GM23338 (cell line): ENCODE measurements around the gene PDIK1L.
A peak's percentile ranks its signal among the peaks of the same experiment; 100 is the strongest.

ENCODE experiments used
- CTCF ChIP-seq, 2 experiments: fragments of 200-600 bp in 1 of 2; sonication (generic) in 1 of 2; conservative IDR thresholded peaks; 2 replicates each; pipeline versions ENCODE4 v1.5.1 to v1.6.1; 2016 to 2017; ENCODE audit warnings: antibody characterized with exemption in 2 of 2, low read depth in 2 of 2, mild to moderate bottlenecking in 2 of 2, moderate library complexity in 1 of 2
- EZH2phosphoT487 ChIP-seq: fragments of 200-600 bp; sonication (generic); IDR thresholded peaks from one replicate; pipeline ENCODE4 v1.8.1; 2018; ENCODE audit warnings: antibody characterized with exemption; ENCODE audit not compliant: unreplicated experiment
- STAT1 ChIP-seq: IDR thresholded peaks from one replicate; pipeline ENCODE4 v1.6.1; 2016; ENCODE audit warnings: antibody characterized with exemption; ENCODE audit not compliant: unreplicated experiment
- ZNF331 ChIP-seq: fragments of 250-450 bp; sonication (Bioruptor Pico); IDR thresholded peaks from 2 replicates; pipeline ENCODE4 v1.5.0; 2020; ENCODE audit warnings: low read depth, mild to moderate bottlenecking, moderate library complexity
- TF ChIP-seq, protein P1 (sequence below): IDR thresholded peaks from one replicate; pipeline ENCODE4 v1.6.1; 2018; ENCODE audit warnings: antibody characterized with exemption; ENCODE audit not compliant: unreplicated experiment

- peak; percentile 69 to 92 for TF ChIP-seq CTCF (conservative IDR thresholded peaks at IDR 0.05; ENCODE audit: low read depth in 2 of 2)
- TF ChIP-seq EZH2phosphoT487 = no peak
- TF ChIP-seq, protein P1, sequence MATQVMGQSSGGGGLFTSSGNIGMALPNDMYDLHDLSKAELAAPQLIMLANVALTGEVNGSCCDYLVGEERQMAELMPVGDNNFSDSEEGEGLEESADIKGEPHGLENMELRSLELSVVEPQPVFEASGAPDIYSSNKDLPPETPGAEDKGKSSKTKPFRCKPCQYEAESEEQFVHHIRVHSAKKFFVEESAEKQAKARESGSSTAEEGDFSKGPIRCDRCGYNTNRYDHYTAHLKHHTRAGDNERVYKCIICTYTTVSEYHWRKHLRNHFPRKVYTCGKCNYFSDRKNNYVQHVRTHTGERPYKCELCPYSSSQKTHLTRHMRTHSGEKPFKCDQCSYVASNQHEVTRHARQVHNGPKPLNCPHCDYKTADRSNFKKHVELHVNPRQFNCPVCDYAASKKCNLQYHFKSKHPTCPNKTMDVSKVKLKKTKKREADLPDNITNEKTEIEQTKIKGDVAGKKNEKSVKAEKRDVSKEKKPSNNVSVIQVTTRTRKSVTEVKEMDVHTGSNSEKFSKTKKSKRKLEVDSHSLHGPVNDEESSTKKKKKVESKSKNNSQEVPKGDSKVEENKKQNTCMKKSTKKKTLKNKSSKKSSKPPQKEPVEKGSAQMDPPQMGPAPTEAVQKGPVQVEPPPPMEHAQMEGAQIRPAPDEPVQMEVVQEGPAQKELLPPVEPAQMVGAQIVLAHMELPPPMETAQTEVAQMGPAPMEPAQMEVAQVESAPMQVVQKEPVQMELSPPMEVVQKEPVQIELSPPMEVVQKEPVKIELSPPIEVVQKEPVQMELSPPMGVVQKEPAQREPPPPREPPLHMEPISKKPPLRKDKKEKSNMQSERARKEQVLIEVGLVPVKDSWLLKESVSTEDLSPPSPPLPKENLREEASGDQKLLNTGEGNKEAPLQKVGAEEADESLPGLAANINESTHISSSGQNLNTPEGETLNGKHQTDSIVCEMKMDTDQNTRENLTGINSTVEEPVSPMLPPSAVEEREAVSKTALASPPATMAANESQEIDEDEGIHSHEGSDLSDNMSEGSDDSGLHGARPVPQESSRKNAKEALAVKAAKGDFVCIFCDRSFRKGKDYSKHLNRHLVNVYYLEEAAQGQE = no peak
- TF ChIP-seq STAT1 = no peak
- TF ChIP-seq ZNF331 (CRISPR knock-in tag) = 0 out of 2 replicates have a peak, but pooled peaks have one; percentile 24
These were observed 58.2 kb downstream of the PDIK1L start, which contains the start of gene ZNF593 for GRCh38 chr1:26169669-26170471.
